Pons (tissue), 1 donor: ENCODE data around the gene SLC10A1.
"Not testable (repeated sequence)": the region's sequence is repeated elsewhere in the genome, so short reads cannot be mapped to it uniquely, and the experiment has no call there.

ENCODE experiments used
- DNase-seq: peaks from one replicate; pipeline ENCODE4 v3.0.0-alpha.2; 2016; ENCODE audit warnings: low spot score

SLC10A1 gene

GRCh38 chr14:69796797-69797500 is at the start of gene SLC10A1:
Gene SLC10A1, minus strand, starts transcription at chr14:69797241. Its CDS starts 86 bp downstream, at chr14:69797155.
- no peak for DNase-seq

- no peak for DNase-seq
These were observed 48.7 kb upstream of the SLC10A1 start for GRCh38 chr14:69845787-69846186.

GRCh38 chr14:69845050-69845581 is 48.1 kb upstream of the SLC10A1 start:
- no peak for DNase-seq

DNA sequence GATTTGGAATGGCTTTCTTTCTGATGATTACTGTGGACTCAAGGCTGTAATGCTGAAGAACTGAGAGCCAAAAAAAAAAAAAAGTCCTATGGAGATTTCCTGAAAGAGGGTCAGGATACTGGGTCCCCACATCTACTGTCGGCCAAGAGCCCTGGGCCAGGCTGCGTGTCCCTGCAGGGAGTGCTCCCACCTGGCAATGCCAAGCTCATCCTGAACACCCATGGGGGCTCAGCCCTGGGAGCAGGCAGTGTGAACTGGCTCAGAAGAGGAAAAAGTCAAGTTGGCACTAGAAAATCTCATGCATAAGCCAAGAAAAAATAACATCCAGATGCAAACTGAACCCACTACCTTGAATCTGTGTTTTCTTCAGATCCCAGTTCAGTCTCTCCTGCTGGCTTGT is 47.1 kb upstream of the SLC10A1 start:
- no peak for DNase-seq

DNA sequence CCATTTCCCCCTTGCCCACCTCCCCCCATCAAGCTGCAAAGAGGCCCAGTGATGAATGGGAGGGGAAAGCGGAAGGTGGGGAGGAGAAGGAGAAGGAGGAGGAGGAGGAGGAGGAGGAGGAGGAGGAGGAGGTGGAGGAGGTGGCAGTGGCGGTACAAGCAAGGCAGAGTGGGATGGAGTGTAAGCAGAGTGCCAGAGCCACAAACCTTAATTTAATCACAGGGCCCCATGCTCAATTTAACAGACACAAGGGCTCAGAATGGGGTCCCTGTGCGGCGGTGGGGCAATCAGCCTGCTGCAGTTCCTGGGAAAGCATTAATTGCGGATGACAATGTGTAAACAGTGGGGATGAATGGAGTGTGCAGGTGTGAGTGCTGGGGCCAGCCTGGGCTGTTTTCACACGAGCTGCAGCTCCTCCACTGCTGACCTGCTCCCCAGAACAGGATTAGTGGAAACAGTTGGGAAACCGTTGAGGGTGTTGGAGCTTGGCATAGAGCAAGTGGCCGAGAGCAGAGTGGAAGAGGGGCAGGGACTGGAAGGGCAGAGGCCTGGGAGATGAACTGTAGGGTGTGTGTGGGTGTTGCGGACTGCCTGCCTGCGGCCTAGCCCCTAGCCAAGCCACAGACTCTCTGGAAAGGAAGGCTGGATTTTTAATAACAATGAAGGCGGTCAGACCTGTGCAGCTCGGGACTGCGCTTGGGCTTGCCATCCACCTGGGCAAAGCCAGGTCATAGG is 45.8 kb upstream of the SLC10A1 start:
- DNase-seq, result no peak

DNA sequence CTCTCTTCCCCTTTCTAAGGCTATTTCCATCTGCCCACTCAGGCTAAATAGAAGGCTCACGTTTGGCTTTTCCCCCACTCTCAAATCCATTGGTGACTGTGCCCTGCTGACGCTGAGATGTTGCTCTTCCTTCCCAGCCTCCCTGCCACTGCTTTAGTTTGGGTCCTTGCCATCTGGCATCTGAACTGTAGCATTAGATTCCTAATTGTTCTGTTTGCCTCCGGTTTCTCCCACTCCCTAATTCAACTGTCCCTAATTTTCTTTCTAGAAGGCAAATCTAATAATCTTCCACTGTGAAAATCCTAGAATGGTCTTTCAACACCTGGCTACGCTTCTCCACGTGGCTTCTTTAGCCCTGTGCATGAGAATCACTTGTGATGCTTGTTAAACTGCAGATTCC is 44.6 kb upstream of the SLC10A1 start:
- no peak for DNase-seq

DNA sequence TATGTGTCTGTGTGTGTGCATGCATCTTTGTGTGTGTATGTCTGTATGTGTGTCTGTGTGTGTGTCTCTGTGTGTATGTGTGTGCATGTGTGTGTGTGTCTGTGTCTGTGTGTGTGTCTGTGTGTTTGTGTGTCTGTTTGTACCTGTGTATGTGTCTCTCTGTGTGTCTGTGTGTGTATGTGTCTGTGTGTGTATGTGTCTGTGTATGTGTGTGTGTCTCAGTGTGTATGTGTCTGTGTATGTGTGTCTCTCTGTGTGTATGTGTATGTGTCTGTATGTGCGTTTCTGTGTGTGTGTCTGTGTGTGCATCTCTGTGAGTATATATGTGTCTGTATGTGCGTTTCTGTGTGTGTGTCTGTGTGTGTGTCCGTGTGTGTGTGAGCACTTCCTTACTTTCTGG is 42.6 kb upstream of the SLC10A1 start:
- DNase-seq, result no peak

DNA sequence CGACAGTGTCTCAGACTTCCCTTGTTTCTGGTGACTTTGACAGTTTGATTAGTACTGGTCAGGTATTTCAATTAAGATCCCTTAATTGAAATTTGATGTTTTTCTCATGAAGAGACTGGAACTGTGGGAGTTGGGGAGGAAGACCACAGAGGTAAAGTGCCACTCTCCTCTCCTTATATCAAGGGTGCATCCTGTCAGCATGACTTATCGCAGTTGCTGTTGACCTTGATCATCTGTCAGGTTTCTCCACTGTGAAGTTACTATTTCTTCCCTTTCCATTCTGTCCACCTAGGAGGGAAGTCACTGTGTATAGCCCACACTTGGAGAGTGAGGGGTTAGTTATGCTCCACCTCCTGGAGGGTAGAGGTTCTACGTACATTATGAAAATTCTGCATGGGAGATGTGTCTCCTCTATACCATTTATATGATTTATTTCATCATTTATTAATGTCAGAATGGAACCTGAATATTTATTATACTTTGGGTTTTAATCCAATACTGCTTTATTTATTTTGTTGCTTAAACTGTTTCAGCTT is 41.9 kb upstream of the SLC10A1 start:
- no peak for DNase-seq

- no peak for DNase-seq
These were observed 31.8 kb upstream of the SLC10A1 start for GRCh38 chr14:69828879-69829278.

DNA sequence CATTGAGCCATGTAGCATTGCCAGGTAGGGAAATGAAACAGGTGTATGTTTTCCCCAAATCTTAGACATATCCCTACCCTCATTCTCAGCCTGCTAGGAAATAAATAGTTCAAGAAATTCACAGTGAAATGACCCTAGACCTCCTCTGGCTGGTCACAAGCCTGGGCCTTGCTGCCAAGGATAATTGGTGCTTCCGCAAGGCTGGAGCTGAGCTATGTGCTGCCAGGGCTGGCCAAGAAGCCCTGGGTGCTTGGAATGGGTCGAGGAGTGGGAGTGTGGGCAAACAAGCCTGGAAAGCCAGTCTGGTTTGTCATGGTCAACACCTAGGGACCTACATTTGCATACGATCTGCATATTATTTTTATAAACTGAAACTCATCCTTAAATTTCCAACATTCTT is 31.3 kb upstream of the SLC10A1 start:
- peak; percentile 8 for DNase-seq

GRCh38 chr14:69827560-69827959 is 30.5 kb upstream of the SLC10A1 start:
- DNase-seq, result no peak

GRCh38 chr14:69822456-69822855 is 25.4 kb upstream of the SLC10A1 start:
- DNase-seq, result no peak

DNA sequence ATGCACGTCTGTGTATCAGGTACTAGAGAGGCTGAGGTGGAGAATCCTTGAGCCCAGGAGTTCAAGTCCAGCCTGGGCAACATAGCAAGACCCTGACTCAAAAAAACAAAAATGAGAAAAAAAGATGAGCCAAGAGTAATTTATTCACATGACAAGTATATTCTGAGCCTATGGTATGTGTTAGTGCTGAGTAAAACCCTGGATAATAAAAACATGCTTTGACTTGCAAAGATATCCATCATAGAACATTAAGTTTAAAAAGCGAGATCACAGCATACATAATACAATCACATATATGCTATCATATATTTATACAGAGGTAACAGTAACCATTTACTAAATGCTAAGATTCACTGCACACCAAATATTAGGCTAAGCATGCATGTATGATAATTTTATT is 23.9 kb upstream of the SLC10A1 start:
- no peak for DNase-seq

- DNase-seq, result no peak
These were observed 22.6 kb upstream of the SLC10A1 start for GRCh38 chr14:69819607-69820006.

DNA sequence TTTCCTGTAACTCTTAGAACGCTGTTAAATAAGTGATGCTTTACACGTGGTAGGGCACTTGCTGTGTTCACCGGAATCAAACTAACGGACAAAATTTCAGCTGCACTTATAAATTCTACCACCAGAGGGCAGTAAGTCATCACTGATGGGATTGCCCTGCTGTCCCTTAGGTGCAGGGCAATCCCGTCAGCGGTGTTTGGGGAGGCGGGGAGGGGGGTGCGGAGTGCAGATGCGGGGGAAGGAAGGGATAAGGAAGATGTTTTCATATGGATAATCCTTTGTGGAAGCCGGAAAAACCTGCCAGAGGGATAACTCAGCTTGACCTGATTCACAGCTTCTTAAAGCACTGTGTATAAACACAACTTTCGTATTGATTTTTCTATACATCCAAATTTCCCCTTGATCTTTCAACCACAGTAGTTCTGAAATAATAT is 21.7 kb upstream of the SLC10A1 start:
- peak; percentile 72 for DNase-seq

- DNase-seq, result no peak
These were observed 19.2 kb upstream of the SLC10A1 start for GRCh38 chr14:69816216-69816615.

GRCh38 chr14:69815556-69815955 is 18.5 kb upstream of the SLC10A1 start:
- no peak for DNase-seq

GRCh38 chr14:69814397-69814796 is 17.4 kb upstream of the SLC10A1 start:
- no peak for DNase-seq

GRCh38 chr14:69813346-69813745 is 16.3 kb upstream of the SLC10A1 start:
- DNase-seq, result not testable (repeated sequence)

DNA sequence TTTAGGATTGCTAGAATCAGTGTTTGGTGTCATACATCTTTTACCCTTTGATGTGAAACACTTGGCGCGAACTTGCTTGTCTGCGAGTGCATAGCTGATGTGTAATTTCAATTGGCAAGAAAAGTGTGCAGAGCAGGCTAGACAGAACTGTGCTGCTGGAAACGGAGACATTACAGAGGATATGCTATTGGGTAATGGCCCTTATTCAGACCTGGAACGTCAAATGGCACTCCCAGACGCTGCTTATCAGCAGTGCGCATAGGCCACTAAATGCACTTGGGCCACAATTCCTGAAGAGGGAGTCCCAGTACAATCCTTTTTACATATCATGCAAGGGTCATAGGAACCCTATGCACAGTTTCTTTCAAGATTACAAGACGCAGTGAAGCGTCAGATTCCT is 15.7 kb upstream of the SLC10A1 start:
- DNase-seq, result no peak

- no peak for DNase-seq
These were observed 14.8 kb upstream of the SLC10A1 start for GRCh38 chr14:69811868-69812252.

- DNase-seq, result no peak
These were observed 14.3 kb upstream of the SLC10A1 start for GRCh38 chr14:69811227-69811867.
